GM19438 (cell line): ENCODE data around the gene PAIP2.
A peak's percentile ranks its signal among the peaks of the same experiment; 100 is the strongest.
"Not testable (repeated sequence)": the region's sequence is repeated elsewhere in the genome, so short reads cannot be mapped to it uniquely, and the experiment has no call there.

ENCODE experiments used
- ATAC-seq: cut with Tn5 transposase; IDR thresholded peaks from one replicate; pipeline ENCODE4 v1.9.1; 2021; ENCODE audit warnings: low read depth; ENCODE audit not compliant: unreplicated experiment

PAIP2 gene, protein sequence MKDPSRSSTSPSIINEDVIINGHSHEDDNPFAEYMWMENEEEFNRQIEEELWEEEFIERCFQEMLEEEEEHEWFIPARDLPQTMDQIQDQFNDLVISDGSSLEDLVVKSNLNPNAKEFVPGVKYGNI

DNA sequence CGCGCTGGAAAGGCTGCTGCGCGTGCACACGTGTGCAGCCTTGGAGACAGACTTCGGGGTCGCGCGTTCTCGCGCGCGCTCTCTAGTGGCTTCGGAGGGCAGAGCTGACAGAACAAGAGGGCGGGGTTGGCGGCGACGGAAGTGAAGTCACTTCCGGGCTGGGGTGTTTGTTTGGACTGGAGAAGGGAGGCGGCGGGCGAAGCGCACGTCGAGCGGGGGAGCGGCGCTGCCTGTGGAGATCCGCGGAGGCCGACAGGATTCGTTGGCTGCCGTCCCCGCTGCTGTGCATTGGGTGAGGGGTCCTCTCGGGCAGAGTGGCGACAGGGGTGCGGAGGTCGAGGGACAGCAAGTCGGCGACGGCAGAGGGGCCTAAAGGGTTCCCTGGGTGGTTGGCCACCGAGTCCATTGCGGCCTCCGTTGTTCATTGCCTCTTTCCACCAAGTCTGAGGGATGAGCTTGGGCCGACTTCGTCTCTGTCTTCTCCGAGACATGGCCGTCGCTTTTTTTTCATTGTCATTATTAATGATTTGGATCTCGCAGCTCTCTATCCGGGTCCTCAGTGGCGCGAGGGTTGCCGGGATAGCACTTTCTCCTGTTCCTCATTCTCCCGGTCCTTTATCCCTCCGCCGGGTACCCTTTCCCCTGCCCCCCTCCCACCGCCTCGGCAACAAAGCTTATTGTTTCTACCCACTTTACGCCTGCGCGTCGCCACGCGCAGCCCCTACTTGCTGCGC, at the start of gene PAIP2:
Gene PAIP2 (plus strand): TSS at position 166 of the 734 bp plus-strand sequence. CDS start 21,931 bp downstream, outside the sequence.
- peak; percentile 94 for ATAC-seq

DNA sequence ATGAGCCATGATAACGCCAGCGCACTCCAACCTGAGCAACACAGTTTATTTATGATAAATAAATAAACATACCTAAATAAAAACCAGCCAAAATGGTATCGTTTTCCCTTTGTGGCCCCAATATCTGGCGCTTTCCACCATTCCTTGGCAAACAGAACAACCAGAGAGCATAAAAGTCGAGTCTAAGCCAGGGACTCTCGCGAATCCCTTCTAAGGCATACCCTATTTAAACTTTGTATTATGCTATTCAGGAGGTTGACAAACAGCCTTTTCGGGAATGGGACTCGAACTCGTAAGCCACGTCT, 48.5 kb upstream of the PAIP2 start:
- no peak for ATAC-seq

DNA sequence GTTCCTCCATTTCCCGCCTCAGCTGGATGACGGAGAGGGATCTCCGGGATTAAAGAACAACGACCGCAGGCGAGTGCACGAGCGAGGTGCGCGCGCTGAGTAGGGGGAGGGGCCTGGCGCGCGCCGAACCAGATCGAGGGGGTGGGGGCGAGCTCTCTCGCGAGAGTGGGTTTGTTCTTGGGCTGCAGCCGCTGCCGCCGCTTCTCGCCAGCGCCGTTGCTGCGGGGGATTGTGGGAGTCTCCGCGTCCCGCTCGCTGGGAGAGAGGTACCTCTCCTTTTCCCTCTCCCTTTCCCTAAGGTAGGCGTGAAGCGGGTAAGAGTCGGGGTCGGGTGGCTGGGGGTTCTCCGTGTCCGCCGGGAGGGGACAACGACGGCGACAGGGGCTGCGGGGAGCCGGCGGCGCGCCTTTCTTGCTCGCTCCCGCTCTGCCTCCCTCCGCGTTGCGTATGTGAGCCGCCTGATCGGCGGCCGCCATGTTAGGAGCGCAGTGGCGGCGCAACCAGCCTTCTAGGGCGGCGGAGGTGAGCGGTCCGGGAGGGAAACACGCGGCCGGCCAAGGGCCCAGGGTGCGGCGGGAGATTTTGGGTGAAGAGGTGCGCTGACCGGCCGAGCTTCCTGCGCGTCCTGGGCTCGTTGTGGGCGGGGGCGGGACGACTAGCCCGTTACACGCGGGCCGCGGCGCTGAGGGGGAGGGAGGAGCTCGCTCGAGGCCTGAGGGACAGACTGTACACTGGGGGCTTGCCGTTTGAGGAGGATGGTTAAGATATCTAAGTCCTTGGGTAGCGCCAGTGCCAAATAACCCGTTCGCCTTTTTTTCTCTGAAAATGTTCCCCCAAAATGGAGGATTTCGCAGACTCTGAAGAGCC, 47.9 kb upstream of the PAIP2 start, which contains the start of gene MATR3:
Gene MATR3 (plus strand): TSS at position 234 of the 867 bp plus-strand sequence. CDS start 13,676 bp downstream, outside the sequence.
- peak; percentile 79 for ATAC-seq

DNA sequence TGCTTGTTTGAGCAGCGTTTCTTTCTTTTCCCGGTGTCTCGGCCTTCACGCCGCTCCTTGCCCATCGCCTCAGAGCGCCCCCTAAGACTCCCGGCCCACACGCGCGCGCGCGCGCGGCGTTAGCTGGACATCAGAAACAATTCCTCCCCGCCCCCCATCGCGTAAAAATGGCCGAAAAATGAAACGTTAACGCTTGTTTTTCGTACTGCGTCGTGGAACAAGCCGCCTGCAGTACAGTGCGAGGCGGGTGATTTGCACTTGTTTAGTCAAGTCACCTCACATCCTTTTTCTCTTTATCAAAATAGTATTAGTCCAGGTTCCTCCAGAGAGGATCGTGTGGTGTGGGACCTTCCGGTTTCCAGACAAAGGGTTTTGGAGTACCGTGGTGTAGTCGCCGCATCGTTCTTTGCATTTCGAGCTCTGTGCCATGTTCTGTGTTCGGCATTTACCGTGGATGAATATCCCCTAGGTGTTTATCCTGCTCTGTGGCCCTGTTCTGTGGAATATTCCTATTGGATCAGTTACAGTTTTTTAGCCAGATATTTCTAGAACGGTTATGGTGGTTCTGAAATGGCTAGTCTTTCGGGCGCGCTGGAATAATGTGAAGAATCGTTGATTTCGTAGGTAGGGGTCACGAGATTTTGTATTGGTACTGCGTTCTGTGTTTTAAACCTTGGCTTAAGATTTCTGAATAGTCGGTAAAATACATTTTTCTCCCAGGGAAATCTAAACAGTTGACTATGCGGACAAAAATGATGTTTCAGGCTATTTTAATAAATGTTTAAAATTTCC, 47.1 kb upstream of the PAIP2 start:
- peak; percentile 36 for ATAC-seq

DNA sequence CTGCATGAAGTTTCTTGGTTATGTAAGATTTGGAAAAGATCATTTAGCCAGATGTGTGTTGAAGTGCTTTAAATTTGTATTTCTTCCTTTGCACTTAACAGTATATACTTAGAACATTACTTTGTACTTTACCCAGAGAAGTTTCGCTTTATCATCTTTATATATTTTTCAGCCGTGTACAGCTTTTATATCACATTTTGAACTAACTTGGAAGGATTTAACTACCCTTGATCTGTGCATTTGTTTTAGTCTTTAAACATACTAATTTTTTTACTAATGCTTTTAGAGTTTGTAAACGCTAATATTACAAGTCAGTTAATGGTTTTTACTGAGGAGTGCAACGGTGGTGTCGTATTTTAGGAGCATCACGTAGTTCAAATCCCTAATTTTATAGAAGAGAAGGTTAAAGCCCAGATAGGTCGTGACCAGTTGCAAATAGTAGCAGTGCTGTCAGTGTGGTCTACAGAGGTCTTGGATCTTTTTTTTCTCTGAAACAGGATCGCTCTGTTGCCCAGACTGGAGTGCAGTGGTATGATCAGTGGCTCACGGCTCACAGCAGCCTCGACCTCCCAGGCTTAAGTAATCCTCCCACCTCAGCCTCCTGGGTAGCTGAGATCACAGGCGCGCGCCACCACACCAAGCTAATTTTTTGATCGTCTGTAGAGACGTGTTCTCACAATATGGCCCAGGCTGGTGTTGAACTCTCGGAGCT, 46.2 kb upstream of the PAIP2 start:
- no peak for ATAC-seq

DNA sequence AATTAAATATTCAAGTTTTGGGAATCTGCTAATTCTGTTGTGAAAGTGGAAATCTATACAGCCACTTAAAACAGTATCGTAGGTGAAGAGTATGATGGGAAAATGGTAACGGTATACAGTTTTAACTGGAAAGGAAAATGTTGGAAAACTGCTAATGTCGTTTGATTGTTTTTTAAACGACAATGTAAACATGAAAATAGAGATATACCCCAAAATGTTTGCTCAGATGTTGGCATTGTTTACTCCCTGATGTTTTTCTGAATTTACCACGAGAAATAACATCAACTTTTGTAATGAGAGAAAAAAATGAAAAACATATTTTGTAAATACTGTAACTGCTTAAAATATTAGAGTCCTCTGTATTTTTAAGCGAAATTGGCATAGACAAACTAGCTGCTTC, 45.5 kb upstream of the PAIP2 start:
- no peak for ATAC-seq

DNA sequence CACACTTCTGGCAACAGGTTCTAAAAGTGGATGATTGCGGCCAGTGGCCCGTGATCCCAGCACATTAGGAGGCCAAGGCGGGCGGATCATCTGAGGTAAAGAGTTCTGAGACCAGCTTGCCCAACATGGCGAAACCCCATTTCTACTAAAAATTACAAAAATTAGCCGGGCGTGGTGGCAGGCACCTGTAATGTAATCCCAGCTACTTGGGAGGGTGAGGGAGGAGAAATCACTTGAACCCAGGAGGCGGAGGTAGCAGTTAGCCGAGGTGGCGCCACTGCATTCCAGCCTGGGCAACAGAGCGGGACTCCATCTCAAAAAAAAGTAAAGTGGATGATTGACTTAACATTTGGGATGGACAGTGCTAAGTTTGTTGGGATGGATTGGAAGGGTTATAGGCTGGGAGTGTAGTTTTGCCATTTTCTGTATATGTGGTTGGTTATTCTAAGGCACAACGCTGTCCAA, 44.8 kb upstream of the PAIP2 start:
- ATAC-seq = no peak

DNA sequence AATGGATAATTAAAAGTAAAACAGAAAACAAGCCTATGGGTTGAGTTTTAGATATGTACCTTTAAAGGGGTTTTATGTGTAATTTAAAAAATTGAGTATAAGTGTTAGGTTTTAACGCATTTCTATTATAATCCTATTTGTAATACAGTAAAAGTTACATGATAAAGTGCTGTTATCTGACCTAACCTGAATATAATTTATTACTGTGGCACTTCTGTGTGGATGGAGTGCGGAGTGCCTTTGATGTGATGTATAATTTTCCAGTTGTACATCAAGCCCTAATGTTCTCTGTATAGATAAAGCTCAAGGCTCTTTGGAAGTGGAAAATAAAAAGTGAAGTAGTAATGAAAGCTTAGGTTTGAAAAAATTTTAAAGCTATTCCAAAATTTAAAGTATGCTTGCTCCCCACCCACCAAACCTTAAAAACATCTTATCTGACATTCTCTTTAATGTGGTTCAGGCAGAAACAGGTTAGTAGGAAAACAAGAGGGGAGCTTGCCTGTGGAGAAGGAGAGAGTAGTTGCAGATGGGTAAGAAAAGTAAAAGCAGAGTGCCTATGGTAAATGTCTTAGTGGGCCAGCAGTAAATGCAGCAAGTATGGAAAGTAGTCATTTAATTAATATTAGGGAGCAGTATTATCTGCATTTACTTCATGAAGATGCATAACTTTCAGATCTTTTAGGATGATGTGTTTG, 44.1 kb upstream of the PAIP2 start:
- ATAC-seq = no peak

DNA sequence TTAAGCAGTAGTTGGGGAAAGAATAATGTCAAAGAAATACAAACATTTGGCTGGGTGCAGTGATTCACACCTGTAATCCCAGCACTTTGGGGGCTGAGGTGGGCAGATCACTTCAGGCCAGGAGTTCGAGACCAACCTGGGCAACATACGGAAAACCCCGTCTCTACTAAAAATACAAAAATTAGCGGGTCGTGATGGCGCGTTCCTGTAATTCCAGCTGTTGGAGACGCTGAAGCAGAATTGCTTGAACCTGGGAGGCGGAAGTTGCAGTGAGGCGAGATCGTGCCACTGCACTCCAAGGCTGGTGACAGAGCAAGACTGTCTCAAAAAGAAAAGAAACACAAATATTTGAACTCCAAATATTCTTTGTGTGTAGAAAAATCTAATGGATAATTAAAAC, 43.4 kb upstream of the PAIP2 start:
- no peak for ATAC-seq

DNA sequence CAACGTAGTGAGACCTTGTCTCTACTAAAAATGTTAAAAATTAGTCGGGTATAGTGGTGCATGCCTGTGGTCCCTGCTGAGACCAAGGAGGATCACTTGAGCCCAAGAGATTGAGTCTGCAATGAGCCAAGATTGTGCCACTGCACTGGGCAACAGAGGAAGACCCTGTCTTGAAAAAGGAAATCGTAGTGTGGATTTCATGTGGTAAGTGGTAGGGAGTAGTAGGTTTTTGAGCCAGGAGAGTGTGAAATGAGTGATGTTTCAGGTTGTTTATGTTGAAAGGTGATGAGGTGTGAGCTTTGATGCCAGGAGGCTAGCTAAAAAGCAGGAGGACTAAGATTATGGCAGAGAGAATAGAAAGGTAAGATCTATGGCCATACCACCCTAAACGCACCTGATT, 42.2 kb upstream of the PAIP2 start:
- ATAC-seq = no peak

DNA sequence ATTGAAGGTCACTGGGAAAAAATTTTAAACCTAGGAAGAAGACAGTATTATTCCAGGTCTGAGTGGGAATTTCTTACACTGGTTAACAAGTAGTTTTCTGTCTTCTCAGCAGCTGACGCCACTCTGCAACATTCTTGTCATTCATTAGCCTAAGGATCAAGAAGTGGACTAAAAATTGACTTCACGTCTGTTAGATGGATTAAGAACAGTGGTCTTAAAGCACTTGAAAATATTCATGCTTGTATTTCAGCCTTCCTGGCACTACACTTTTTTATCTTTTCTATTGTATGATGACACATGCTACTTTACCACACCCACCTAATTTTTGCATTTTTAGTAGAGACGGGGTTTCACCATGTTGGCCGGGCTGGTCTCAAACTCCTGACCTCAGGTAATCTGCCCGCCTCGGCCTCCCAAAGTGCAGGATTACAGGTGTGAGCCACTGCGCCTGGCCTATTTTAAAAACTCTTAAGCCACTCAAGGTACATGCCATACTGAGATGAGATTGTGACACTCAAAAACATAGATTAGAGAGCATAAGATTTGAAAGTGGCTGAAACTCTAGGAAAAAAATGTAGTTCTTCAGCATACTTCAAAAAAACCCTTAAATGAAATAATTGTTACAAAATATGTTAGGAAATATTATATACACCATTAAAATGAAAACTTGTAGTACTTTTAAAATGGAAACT, 39.7 kb upstream of the PAIP2 start:
- ATAC-seq = no peak

DNA sequence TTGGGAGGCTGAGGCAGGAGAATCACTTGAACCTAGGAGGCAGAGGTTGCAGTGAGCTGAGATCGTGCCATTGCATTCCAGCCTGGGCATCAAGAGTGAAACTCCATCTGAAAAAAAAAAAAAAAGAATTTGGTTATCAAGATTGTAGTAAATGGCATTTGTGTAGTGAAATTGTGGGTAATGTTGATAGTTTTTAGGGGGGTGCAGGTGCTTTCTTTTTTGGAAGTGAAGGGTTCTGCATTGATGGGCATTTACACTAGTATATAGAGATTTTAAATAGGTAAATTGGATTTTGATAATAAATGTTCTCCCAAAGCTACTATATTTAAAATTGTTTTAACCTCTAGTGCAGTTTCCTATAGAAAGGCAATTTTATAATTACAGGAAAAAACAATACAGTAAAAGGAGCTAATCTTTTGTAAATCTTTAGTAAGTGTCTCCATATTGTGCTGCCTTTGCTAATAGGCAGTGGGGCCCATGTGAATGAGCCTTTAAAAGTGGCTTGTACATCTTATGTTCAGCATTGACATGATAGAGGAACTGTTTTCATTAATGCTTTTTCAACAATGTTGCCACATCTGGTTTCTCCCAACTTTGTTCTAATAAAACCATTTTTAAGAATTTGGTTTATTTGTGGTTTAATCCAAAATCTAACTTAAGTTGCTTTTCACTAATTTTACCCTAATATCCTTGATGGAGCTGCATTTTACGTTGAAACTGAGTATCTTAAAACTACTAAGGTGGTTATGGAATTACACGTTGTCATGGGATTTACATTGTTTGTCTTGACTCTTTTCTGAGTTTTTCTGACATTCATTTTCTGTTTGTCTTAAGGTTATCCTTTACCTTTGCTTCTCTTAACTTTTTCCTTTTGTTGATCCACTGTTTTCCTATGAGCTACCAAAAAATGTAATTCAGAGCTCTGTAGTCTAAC, 37.0 kb upstream of the PAIP2 start:
- no peak for ATAC-seq

DNA sequence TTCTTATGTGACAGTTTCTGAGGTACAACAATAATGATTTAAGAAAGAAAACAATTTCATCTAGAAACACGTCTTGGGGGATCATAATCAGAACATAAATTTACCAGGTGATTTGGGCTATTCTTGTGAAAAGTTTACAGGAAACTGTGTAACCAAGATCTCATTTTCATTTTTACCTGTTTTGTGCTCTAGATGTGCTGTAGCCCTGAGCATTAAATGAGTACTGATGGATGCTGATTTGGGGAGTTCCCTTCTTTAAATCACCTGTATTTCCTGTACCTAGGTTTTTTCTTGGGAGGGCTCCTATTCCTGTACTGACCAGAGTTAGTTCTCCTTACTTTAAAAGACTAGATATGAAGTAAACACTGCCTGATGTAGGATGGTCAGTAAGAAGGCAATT, 35.5 kb upstream of the PAIP2 start:
- no peak for ATAC-seq

DNA sequence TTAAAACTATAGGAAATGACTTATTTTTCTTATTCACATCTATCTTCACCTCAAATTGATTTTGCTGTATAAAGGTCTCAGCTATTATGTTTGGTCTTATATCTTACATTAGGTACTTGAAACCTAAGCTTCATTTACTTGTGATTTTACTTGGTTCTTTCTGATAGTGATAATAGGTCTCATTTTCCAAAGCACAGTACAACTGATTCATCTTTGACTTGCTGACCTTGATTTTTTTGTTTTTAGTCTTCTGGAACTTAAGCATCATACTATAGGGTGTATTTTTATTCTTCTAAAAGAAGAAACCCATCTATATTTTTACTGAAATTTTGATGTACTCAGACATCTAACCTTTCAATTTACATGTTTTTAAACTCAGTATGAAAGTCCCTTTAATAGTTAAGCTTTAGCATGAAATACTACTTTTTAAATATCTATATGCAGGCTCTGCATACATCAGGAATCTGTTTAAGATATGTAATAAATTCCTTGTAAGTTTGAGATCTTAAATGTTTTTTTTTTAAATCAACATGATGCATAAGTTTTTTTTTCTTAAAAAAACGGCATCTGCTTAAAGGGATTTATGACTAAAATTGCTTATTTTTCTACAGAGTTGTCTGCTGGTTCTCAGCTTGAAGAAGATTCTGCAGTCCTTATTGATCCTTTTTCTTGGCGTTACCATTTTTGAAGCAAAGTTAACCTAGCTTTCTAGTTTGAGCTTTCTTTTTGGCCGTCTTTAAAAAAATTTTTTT, 34.9 kb upstream of the PAIP2 start:
- no peak for ATAC-seq

DNA sequence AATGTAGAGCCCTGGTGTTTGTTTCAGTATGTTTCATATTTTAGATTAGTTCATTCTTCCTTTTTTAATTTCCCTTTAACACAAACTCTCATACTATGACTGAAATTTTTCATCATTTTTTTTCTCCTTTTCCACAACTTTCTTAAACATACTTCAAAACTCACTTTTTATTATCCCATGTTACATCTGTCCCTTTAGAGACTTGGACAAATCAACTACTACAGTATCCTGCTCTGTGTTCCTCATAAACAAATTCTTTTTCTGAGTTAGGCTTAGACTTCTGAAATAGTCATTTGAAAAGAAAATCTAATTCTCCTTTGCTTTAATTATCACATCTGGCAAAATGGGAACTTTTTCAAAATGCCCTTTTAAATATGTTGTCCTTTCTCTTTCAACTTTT, 32.9 kb upstream of the PAIP2 start:
- ATAC-seq = no peak

DNA sequence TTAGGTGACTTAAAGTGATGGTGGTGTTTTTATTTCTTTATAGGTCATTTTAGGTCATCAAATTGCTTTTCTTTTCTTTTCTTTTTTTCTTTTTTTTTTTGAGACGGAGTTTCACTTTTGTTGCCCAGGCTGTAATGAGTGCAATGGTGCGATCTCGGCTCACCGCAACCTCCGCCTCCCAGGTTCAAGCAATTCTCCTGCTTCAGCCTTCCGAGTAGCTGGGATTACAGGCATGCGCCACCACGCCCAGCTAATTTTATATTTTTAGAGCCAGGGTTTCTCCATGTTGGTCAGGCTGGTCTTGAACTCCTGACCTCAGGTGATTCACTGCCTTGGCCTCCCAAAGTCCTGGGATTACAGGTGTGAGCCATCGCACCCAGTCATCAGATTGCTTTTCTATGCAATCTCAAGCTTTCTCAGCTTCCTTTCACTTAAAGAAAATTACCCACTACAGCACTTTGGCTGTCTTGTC, 30.9 kb upstream of the PAIP2 start:
- not testable (repeated sequence) for ATAC-seq

DNA sequence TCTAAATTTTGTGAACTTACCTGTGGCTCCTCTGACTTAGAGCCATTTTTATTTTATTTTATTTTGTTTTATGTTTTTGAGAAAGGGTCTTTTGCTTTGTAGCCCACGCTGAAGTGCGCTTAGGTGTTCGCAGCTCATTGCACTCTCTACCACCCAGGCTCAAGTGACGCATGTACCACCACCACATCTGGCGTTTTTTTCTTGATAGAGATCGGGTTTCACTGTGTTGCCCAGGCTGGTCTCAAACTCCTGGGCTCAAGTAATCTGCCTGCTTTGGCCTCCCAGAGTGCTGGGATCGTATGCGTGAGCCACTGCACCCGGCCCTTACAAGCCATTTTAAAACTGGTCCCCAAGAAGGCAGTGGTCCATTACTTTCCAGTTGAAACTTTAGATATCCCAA, 29.6 kb upstream of the PAIP2 start:
- ATAC-seq = no peak
